SW480 (cell line): ENCODE measurements around the gene ALX3.
A peak's percentile ranks its signal among the peaks of the same experiment; 100 is the strongest.
"Not testable (repeated sequence)": the region's sequence is repeated elsewhere in the genome, so short reads cannot be mapped to it uniquely, and the experiment has no call there.

Experiments
- DNase-seq: peaks from one replicate; pipeline ENCODE4 v3.0.0-alpha.2; 2016; ENCODE audit warnings: low spot score

Gene ALX3

GRCh38 chr1:110047463-110047862 is 23.0 kb downstream of the ALX3 start:
- DNase-seq: peak; percentile 14

GRCh38 chr1:110043016-110043415 is 27.5 kb downstream of the ALX3 start:
- DNase-seq: no peak

GRCh38 chr1:110040548-110040947 is 29.9 kb downstream of the ALX3 start:
- no peak for DNase-seq

- DNase-seq: no peak
Observed at GRCh38 chr1:110039641-110040040, 30.8 kb downstream of the ALX3 start.

- no peak for DNase-seq
Observed at GRCh38 chr1:110038271-110038670, 32.2 kb downstream of the ALX3 start.

- peak; percentile 15 for DNase-seq
Observed at GRCh38 chr1:110035236-110035752, 35.2 kb downstream of the ALX3 start.

GRCh38 chr1:110034451-110035235 is 35.8 kb downstream of the ALX3 start, which contains the start of gene STRIP1:
TSS of gene STRIP1 (plus strand) at chr1:110034624. CDS start at chr1:110034638, 14 bp downstream.
- peak; percentile 95 for DNase-seq

- no peak for DNase-seq
Observed at GRCh38 chr1:110034040-110034450, 36.4 kb downstream of the ALX3 start.

GRCh38 chr1:110033421-110033820 is 37.1 kb downstream of the ALX3 start:
- no peak for DNase-seq

- no peak for DNase-seq
Observed at GRCh38 chr1:110032327-110032726, 38.1 kb downstream of the ALX3 start.

- not testable (repeated sequence) for DNase-seq
Observed at GRCh38 chr1:110030687-110031086, 39.8 kb downstream of the ALX3 start.

- DNase-seq: no peak
Observed at GRCh38 chr1:110024613-110025012, 45.9 kb downstream of the ALX3 start.

- no peak for DNase-seq
Observed at GRCh38 chr1:110021285-110021684, 49.2 kb downstream of the ALX3 start.

GRCh38 chr1:110019770-110020169 is 50.7 kb downstream of the ALX3 start:
- no peak for DNase-seq

- DNase-seq: no peak
Observed at GRCh38 chr1:110018396-110018795, 52.1 kb downstream of the ALX3 start.

- no peak for DNase-seq
Observed at GRCh38 chr1:110017792-110018191, 52.7 kb downstream of the ALX3 start.

- no peak for DNase-seq
Observed at GRCh38 chr1:110012100-110012780, 58.2 kb downstream of the ALX3 start.

GRCh38 chr1:110011527-110012041 is 58.9 kb downstream of the ALX3 start:
- peak; percentile 16 for DNase-seq
